ENCODE measurements around the gene MAGI1. TPM values are rescaled to one million over a fixed set of nuclear protein-coding genes. Genes with fewer than 3 reads are reported as not detected.
"Not testable (repeated sequence)": the region's sequence is repeated elsewhere in the genome, so short reads cannot be mapped to it uniquely, and the experiment has no call there.

MAGI1 gene
- total RNA-seq, 1 experiment from 2014 or later, result 0.93 TPM

GRCh38 chr3:65877160-65877559, 161.6 kb downstream of the MAGI1 start:
- DNase-seq (ENCODE audit: low spot score), result no peak

- no peak for DNase-seq (ENCODE audit: low spot score)
Observed at GRCh38 chr3:65876028-65876420, 162.7 kb downstream of the MAGI1 start.

GRCh38 chr3:65875393-65876027, 163.2 kb downstream of the MAGI1 start:
- DNase-seq (ENCODE audit: low spot score), result no peak

GRCh38 chr3:65873869-65874268, 164.8 kb downstream of the MAGI1 start:
- no peak for DNase-seq (ENCODE audit: low spot score)

GRCh38 chr3:65873028-65873427, 165.7 kb downstream of the MAGI1 start:
- no peak for DNase-seq (ENCODE audit: low spot score)

- no peak for DNase-seq (ENCODE audit: low spot score)
Observed at GRCh38 chr3:65871305-65872141, 167.2 kb downstream of the MAGI1 start.

GRCh38 chr3:65869798-65870197, 168.9 kb downstream of the MAGI1 start:
- DNase-seq (ENCODE audit: low spot score), result no peak

DNA sequence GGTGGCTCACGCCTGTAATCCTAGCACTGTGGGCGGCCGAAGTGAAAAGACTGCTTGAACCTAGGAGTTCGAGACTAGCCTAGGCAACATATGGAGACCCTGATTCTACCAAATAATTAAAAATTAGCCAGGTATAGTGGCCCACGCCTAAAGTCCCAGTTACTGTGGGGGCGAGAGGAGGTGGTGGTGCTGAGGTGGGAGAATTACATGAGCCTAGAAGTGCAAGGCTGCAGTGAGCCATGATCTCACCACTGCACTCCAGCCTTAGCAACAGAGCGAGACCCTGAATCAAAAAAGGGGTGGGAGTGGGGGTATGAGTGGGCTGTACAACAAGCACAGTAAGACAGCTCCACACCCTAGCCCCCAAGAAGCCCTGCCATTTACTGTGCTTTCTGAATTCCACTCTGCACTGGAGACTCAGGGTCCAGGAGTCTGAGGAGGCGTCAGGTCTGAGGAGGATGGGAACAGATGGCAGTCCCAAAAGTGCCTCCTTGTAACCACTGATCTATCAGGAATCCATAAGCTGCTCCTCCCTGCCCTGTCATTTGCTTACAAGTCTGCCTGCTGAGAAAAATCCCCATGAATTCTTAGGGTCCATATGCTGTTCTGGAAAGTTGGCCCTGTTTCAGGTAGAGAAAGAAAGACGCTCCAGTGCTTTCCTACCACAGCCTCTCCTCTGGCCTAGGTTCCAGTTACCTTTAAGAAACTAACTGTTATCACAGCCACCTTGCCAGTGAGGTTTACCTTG, 171.1 kb downstream of the MAGI1 start:
- no peak for DNase-seq (ENCODE audit: low spot score)

GRCh38 chr3:65864357-65864904, 174.3 kb downstream of the MAGI1 start:
- no peak for DNase-seq (ENCODE audit: low spot score)

DNA sequence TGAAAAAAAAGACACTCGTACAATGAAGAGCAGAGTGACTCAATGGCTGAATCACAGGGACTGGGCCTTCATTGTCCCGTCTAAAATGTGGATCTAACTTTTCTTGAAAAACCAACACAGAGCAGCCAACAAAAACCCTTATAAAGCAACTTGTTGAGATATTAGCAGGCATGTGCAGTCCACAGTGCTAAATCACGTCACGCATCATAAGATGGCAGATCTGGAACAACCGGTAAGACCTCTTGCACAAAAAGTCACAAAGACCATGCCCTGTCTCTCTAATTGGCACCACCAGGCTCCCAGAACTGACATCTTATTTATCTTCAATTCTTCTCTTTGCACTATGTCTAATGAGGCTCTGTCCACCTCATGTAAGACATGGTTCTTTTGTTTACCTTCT, 177.0 kb downstream of the MAGI1 start:
- no peak for DNase-seq (ENCODE audit: low spot score)

DNA sequence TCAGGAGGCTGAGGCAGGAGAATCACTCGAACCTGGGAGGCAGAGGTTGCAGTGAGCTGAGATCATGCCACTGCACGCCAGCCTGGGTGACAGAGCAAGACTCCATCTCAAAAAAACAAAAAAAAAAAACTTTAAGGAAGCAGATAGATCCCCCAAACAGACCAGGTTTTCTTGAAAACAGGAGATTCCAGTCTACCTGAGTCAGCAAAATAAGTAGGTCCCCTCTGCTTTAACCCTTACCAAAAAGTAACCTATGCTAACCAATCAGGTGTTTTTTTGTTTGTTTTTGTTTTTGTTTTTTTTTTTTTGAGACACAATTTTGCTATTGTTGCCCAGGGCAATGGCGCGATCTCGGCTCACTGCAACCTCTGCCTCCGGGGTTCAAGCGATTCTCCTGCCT, 179.1 kb downstream of the MAGI1 start:
- not testable (repeated sequence) for DNase-seq (ENCODE audit: low spot score)

DNA sequence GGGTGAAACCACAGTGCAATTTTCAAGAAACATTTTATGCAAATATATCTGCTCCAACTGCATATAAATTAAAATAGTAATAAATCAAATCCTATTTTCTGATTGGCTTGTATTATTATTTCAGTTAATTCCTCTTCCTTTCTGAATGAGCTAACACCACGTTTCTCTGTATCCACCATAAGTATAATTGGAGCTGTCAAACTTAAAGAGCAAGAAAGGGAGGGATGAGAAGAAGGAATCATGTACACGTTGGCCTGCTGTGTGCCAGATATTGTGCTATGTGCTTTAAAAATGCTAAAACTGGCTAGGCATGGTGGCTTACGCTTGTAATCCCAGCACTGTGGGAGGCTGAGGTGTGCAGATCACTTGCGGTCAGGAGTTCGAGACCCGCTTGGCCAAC, 180.0 kb downstream of the MAGI1 start:
- no peak for DNase-seq (ENCODE audit: low spot score)

DNA sequence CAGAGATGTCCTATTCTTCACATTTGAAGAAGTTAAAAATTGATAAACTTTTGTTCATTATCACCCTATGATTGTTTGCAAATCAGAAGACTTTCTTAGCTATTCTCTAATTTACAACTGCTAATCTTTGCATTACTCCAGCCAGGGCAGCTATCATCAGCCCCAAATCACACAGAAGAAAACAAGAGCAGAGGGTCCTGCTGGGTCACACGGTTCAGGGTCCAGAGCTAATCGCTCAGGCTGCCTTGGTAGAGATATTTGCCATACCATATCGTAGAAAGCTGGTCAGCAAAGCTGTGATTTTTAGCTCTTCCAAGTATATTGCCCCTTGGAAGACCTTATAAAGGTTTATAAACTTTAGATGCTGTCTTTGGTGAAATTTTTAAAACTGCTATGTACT, 181.4 kb downstream of the MAGI1 start:
- DNase-seq (ENCODE audit: low spot score), result no peak

GRCh38 chr3:65856907-65857306, 181.8 kb downstream of the MAGI1 start:
- DNase-seq (ENCODE audit: low spot score), result no peak

DNA sequence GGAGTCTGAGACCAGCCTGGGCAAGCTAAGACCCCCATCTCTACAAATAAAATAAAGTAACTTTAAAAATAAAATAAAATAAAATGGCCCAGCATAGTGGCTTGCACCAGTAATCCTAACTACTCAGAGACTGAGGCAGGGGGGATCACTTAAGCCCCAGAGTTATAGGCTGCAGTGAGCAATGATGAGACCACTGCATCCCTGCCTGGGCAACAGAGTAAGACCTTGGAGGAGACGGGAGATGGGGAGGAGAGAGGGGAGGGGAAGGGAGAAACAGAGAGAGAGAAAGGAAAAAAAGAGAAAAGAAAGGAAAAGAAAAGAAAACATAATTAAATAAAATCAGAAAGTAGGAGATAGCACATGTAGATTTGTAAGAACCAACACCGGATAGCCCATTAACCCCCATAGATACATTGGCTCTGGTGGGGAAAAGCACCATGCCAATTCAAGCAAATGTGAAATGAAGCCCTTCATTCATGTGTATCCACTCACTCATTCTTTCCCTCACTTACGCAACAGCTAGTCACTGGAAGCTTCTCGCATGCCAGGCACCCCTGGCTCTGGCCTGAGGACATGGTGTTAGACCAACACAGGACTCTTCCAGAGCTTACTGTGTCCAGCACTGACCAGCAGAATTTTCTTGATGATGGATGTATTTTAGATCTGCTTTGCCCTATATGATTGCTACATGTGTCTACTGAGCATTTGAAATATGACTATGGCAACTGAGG, 183.2 kb downstream of the MAGI1 start:
- DNase-seq (ENCODE audit: low spot score), result no peak

GRCh38 chr3:65854606-65855304, 184.0 kb downstream of the MAGI1 start:
- peak; percentile 19 for DNase-seq (ENCODE audit: low spot score)

DNA sequence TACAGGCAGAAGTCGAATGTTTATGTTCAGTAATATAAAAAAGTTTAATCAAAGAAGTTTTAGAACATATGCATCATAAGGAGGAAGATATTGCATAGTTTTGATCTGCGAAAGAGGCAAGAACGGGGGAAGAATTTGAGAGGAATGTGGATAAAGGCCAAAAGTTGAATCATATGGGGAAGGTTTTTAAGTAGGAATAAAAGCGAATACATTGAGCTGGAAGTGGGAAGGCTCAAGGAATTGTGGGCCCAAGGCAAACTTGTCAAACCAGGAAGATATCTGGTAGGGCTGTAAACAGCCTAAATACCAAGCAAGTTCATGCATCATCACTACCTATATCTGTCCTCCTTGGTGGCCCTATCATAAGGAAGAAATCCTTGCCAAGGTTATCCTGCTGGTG, 186.9 kb downstream of the MAGI1 start:
- DNase-seq (ENCODE audit: low spot score), result no peak

- no peak for DNase-seq (ENCODE audit: low spot score)
Observed at GRCh38 chr3:65850261-65850660, 188.5 kb downstream of the MAGI1 start.

DNA sequence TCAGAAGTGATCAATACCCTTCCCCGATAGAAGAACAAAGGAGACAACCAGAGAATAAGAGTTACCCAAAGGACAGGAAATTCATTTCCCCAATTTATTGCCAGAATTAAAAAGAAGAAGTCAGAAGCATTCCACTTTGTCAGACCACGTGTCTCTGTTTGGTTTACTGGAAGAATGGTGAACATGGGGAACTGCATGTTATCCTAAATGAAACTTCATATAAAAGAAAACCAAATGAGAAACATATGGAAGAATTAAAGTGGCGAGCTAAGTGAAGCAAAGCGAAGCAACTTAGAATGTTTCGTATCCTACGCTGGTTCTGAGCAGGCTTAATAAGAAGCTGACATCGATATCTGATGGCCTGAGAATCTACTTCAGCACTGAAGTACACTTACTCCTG, 190.7 kb downstream of the MAGI1 start:
- DNase-seq (ENCODE audit: low spot score), result no peak

- DNase-seq (ENCODE audit: low spot score), result no peak
Observed at GRCh38 chr3:65846936-65847335, 191.8 kb downstream of the MAGI1 start.

DNA sequence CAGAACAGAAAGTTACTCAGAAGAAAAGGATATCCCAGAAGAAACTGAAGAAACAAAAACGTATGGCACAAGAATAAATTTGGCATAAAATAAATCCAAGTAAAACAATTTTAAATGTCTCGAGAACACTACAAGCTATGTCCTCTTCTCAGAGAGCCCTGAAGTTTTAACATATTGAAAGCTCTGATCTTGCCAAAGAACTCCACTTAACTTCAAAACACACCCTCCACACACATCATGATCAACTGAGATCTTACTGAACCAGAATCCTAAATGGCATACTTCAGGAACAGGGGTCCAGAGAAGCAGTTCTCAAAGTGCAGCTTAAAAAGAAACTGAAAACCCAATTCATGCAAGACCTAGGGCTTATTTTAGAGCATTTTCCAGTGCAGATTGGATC, 194.3 kb downstream of the MAGI1 start:
- DNase-seq (ENCODE audit: low spot score), result no peak

Data from H4 (cell line).